Measurements from ENCODE around the gene KLF16.

The KLF16 gene

GRCh38 chr19:1807030-1807694 lies 56.2 kb downstream of the KLF16 start:
- H3K27ac Mint-ChIP-seq: no peak overlapping the region
- H3K27me3 Mint-ChIP-seq: no peaks in the 10 kb centered on the region
- ATAC-seq (ENCODE audit: low read depth) (no peak), DNase-seq (ENCODE audit: low spot score in 2 of 2) (no peak)
- H3K9me3 Mint-ChIP-seq: no peaks in the 10 kb centered on the region
- H3K36me3 Mint-ChIP-seq: no peaks in the 10 kb centered on the region
- H3K4me1 Mint-ChIP-seq: peaks cover 3% of the 10 kb centered on the region
- no peak overlapping the region for H3K4me3 Mint-ChIP-seq

GRCh38 chr19:1806184-1807029 lies 57.0 kb downstream of the KLF16 start:
- H3K27me3 Mint-ChIP-seq: no peaks in the 10 kb centered on the region
- no peak for ATAC-seq (ENCODE audit: low read depth)
- H3K36me3 Mint-ChIP-seq: no peaks in the 10 kb centered on the region
- H3K27ac Mint-ChIP-seq: no peak overlapping the region
- H3K4me1 Mint-ChIP-seq: peaks cover 1% of the 10 kb centered on the region
- no peak overlapping the region for H3K4me3 Mint-ChIP-seq
- no peaks in the 10 kb centered on the region for H3K9me3 Mint-ChIP-seq
- no peak for DNase-seq (ENCODE audit: low spot score in 2 of 2)

DNA sequence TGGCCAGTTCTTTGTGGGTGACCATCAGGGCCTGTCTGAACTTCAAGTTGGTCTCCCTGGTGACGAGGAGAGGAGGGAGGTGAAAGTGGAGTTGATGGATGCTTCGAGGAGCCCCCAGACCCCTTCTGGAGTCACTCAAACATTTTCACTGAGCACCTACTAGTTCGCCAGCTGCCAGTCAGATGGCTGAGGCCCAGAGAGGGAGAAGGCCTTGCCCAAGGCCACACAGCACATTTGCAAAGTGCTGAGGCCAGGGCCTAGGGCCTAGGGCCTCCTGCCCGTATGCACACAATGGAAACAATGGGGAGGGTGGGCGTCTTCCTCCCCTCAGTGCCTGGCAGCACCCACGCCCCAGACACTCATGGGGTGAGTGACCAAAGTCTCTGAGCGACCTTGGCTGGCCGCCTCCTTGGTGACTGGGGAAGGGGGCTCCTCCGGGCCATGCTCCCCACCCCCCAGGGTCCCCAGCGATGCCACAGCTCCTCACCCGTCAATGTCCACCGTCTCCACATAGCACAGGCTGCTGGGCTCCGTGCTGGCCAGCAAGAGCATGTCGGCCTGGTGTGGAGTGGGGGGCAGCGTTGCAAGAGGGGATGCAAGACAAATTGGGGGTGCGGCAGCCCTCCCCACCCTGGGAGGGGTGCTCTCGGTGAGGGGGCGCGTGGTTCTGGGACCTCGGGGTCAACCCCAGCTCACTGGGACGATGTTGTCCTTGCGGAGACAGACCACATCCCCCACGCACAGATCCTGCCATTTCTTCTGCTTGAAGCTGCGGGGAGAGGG lies 57.8 kb downstream of the KLF16 start:
- Mint-ChIP-seq H3K4me3 (no peak overlapping the region), H3K9me3 (no peaks in the 10 kb centered on the region), H3K4me1 (no peaks in the 10 kb centered on the region), H3K36me3 (no peaks in the 10 kb centered on the region), H3K27ac (no peak overlapping the region), H3K27me3 (no peaks in the 10 kb centered on the region)
- DNase-seq (ENCODE audit: low spot score in 2 of 2): no peak
- no peak for ATAC-seq (ENCODE audit: low read depth)

DNA sequence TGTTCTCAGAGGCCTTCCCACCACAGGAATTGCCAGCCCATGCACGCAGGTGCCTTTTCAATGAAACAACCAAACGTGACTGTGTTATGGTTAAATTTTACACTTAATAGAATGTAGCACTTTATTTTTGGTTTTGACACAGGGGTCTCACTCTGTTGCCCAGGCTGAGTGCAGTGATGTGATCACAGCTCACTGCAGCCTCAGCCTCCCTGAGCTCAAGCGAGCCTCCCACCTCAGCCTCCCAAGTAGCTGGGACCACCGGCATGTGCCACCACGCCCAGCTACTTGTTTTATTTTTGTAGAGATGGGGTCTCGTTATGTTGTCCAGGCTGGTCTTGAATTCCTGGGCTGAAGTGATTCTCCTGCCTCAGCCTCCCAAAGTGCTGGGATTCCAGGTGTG lies 58.5 kb downstream of the KLF16 start:
- Mint-ChIP-seq H3K27me3 (no peaks in the 10 kb centered on the region), H3K4me3 (no peak overlapping the region), H3K4me1 (no peaks in the 10 kb centered on the region), H3K9me3 (no peaks in the 10 kb centered on the region), H3K27ac (no peak overlapping the region), H3K36me3 (no peaks in the 10 kb centered on the region)
- DNase-seq (ENCODE audit: low spot score in 2 of 2) (no peak), ATAC-seq (ENCODE audit: low read depth) (no peak)
